Panc1 (cell line): ENCODE data around the gene ZNF543.

Experiments used
- CTCF ChIP-seq: fragments of 450-650 bp; IDR thresholded peaks from 2 replicates; pipeline ENCODE4 v1.5.1; 2017; ENCODE audit warnings: mild to moderate bottlenecking
- POLR2AphosphoS5 ChIP-seq: IDR thresholded peaks from 2 replicates; pipeline ENCODE4 v1.6.1; 2012; ENCODE audit warnings: mild to moderate bottlenecking, low read depth, low read length, moderate library complexity
- REST ChIP-seq, 2 experiments: IDR thresholded peaks; 2 replicates each; pipeline ENCODE4 v1.6.1; 2011 to 2012; ENCODE audit warnings: low read depth in 2 of 2, control low read depth in 1 of 2, low read length in 1 of 2, mild to moderate bottlenecking in 1 of 2, moderate library complexity in 1 of 2; ENCODE audit not compliant: insufficient read depth in 1 of 2
- SIN3A ChIP-seq: IDR thresholded peaks from 2 replicates; pipeline ENCODE4 v1.6.1; 2012; ENCODE audit warnings: low read depth, mild to moderate bottlenecking, low read length, moderate library complexity, borderline replicate concordance; ENCODE audit not compliant: insufficient read depth
- TCF7L2 ChIP-seq: IDR thresholded peaks from 2 replicates; pipeline ENCODE4 v1.6.1; 2011; ENCODE audit warnings: mild to moderate bottlenecking, low read depth, low read length, inconsistent platforms

GRCh38 chr19:57317503-57317902 is 2.8 kb upstream of the ZNF543 start:
- TF ChIP-seq CTCF: no peak
- TF ChIP-seq REST (IDR thresholded peaks at IDR 0.05; ENCODE audit: insufficient read depth in 1 of 2, low read depth in 2 of 2, low read length in 1 of 2): no peak
- TF ChIP-seq POLR2AphosphoS5: no peak
- TF ChIP-seq SIN3A: no peak
- TF ChIP-seq TCF7L2: no peak
